ENCODE data around the gene OR51T1. TPM values are rescaled to one million over a fixed set of nuclear protein-coding genes. Genes with fewer than 3 reads are reported as not detected.

OR51T1 gene, protein sequence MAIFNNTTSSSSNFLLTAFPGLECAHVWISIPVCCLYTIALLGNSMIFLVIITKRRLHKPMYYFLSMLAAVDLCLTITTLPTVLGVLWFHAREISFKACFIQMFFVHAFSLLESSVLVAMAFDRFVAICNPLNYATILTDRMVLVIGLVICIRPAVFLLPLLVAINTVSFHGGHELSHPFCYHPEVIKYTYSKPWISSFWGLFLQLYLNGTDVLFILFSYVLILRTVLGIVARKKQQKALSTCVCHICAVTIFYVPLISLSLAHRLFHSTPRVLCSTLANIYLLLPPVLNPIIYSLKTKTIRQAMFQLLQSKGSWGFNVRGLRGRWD
- total RNA-seq = not detected

DNA sequence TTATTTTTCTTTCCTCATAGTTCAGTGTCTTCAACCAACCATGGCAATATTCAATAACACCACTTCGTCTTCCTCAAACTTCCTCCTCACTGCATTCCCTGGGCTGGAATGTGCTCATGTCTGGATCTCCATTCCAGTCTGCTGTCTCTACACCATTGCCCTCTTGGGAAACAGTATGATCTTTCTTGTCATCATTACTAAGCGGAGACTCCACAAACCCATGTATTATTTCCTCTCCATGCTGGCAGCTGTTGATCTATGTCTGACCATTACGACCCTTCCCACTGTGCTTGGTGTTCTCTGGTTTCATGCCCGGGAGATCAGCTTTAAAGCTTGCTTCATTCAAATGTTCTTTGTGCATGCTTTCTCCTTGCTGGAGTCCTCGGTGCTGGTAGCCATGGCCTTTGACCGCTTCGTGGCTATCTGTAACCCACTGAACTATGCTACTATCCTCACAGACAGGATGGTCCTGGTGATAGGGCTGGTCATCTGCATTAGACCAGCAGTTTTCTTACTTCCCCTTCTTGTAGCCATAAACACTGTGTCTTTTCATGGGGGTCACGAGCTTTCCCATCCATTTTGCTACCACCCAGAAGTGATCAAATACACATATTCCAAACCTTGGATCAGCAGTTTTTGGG lies at the start of gene OR51T1:
TSS of gene OR51T1 (plus strand) at position 41 of the 641 bp plus-strand sequence. CDS start at position 41, 0 bp downstream.

DNA sequence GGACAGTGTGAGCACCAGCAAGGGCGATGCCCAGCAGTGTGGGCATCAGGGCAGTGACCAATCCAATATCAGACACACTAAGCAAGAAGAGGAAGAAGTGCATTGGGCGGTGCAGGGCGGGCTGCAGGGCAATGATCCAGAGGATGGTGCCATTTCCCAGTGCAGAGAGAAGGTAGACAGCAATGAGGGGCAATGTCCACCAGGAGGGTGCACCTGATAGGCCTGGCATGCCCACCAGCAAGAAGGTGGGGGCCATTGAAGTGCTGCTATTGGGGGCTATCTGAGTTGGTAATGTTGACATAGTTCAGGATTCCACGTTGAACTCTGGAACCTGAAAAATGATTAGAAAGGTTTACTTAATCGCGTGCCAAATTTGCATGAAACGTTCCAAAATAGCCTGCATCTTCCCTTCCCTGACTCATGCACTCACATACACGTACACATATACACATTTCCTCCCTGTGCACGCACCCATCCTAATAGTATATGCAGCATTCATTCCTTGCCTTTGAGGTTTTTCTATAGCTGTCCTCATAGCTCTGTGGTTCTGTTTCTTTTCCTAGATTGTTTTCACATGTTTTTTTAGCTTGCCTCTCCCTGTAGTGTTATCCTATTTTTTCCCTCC lies 32.7 kb upstream of the OR51T1 start, which contains the start of gene OR51S1:
TSS of gene OR51S1 (minus strand) at position 301 of the 625 bp plus-strand sequence. CDS start at position 301, 0 bp downstream.

DNA sequence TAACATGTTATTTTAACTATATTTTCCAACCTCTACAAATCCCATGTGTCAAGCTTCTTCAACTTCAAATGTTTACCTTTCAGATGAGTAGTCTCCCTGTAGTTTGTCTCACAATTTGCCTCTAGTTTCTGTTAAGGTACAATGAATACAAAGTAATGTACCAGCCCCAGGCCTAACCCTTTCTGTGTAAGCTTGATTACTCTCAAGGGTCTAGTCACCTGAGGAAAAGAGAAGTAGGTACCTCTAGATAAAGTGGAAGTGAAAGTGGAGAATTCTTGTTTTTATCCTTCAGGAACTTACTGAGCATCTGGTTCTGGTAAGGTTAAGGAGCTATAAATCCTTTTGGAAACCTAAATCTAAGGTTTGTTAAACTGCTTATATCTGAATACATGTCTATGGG lies 21.8 kb downstream of the OR51T1 start, which contains the start of gene OR51A7:
TSS of gene OR51A7 (plus strand) at position 300 of the 400 bp plus-strand sequence. CDS start 3,587 bp downstream, outside the sequence.

DNA sequence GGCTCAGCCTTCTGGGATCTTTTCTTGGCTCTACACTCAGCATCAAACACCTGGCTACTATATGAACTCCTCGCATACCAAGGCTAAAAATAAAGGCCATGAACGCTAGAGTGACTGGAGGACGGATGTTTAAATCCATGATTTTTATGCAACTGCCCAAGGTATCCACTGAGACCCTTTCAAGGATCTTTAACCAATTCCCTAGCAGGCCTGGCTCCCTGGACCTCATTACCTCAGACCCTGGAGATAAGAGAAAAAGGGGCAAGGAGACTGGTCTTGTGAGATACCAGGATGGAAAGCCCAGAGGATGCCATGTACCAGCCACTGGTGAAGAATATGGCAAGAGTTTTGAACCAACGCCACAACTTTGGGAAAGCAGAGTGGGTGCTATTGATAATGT lies 37.5 kb downstream of the OR51T1 start, which contains the start of gene OR51G2:
TSS of gene OR51G2 (minus strand) at position 101 of the 400 bp plus-strand sequence. CDS start 3,687 bp downstream, outside the sequence.

DNA sequence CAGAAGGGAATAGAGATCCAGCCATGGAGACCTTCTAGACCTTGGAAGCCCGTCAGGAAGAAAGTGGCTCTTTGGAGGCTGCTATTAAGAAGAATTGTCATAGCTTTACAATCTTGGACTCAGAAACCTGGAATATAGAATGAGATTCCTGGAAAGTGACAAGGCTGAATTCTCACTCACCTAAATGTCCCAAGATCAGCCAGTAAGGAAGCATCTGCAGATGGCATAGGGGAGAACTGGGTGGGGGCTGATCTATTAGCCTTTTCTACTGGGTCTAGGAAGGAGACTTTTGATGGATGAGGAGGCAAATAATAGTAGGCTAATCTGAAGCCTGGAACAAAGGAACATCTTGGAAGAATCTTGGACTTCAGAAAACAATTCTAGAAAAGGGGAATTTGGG lies 42.5 kb downstream of the OR51T1 start, which contains the start of gene OR51G1:
TSS of gene OR51G1 (minus strand) at position 101 of the 400 bp plus-strand sequence. CDS start at position 101, 0 bp downstream.

Other genes starting within 250 kb of the OR51T1 start
- gene OR51D1, start 244.4 kb upstream of the OR51T1 start, total RNA-seq = not detected
- not detected for gene OR51E1, start 237.9 kb upstream of the OR51T1 start, total RNA-seq
- not detected for gene OR51E2, start 184.0 kb upstream of the OR51T1 start, total RNA-seq
- not detected for gene MMP26, start 177.1 kb upstream of the OR51T1 start, total RNA-seq
- gene OR51F1, start 112.0 kb upstream of the OR51T1 start, total RNA-seq = not detected
- not detected for gene OR52R1, start 77.5 kb upstream of the OR51T1 start, total RNA-seq
- not detected for gene OR51F2, start 60.6 kb upstream of the OR51T1 start, total RNA-seq
- gene OR51S1, start 32.7 kb upstream of the OR51T1 start, total RNA-seq = not detected
- gene OR51A7, start 21.9 kb downstream of the OR51T1 start, total RNA-seq = not detected
- gene OR51G2, start 37.5 kb downstream of the OR51T1 start, total RNA-seq = not detected
- not detected for gene OR51G1, start 42.4 kb downstream of the OR51T1 start, total RNA-seq
- gene OR51A4, start 65.7 kb downstream of the OR51T1 start, total RNA-seq = not detected
- not detected for gene OR51A2, start 73.8 kb downstream of the OR51T1 start, total RNA-seq
- not detected for gene OR51L1, start 113.0 kb downstream of the OR51T1 start, total RNA-seq
- not detected for gene OR52J3, start 164.6 kb downstream of the OR51T1 start, total RNA-seq
- not detected for gene OR52E2, start 177.7 kb downstream of the OR51T1 start, total RNA-seq
- not detected for gene OR52E1, start 187.7 kb downstream of the OR51T1 start, total RNA-seq